HCT116 (cell line): ENCODE measurements around the gene TRIML2. TPM values are rescaled to one million over a fixed set of nuclear protein-coding genes. Genes with fewer than 3 reads are reported as not detected.

ENCODE experiments used
- ATAC-seq: fragments of 200-7000 bp; cut with Tn5 transposase; 2 replicates; pipeline ENCODE4 v1.9.1; 2020; ENCODE audit warnings: mild to moderate bottlenecking, moderate library complexity
- BruUV-seq: library from RNA; stranded (reverse); fragments of 400-500 nt; replicated peaks from 2 replicates; lab custom pipeline; 2021; lab: Mats Ljungman, UMichigan
- CTCF ChIA-PET: fragments of 300-600 bp; sonication (Branson Sonifier 250); formaldehyde crosslinking; loops from one replicate; lab custom pipeline; 2021; ENCODE audit warnings: antibody characterized with exemption; lab: Charles Lee
- POLR2A ChIA-PET: fragments of 300-600, 350-600 bp; sonication (Branson Sonifier 250); formaldehyde crosslinking; loops from one replicate; lab custom pipeline; 2021; ENCODE audit warnings: antibody characterized with exemption; lab: Charles Lee
- RAD21 ChIA-PET, 2 experiments: fragments of 300-600 bp; sonication (Branson Sonifier 250); formaldehyde crosslinking; loops; one replicate each; lab custom pipeline; 2023; ENCODE audit warnings: low total read pairs in 2 of 2; ENCODE audit not compliant: uncharacterized antibody in 2 of 2, unreplicated experiment in 2 of 2, low non-redundant PET in 1 of 2; lab: Charles Lee
- DNase-seq: peaks from one replicate; pipeline ENCODE4 v3.0.0-alpha.2; 2010; ENCODE audit warnings: low read depth, low spot score
- H2AFZ ChIP-seq: fragments of 200-600 bp; shearing (Covaris generic), sonication (generic); 2 replicates; pipeline ENCODE4 v1.6.1; 2017; ENCODE audit warnings: low read depth, mixed run types, mixed read lengths, antibody characterized with exemption, low read length; ENCODE audit not compliant: poor library complexity, severe bottlenecking
- H3K27ac ChIP-seq: 2 replicates; pipeline ENCODE4 v1.5.1; 2012; ENCODE audit warnings: low read depth, low read length
- H3K27me3 ChIP-seq: fragments of 200-600 bp; sonication (generic); 2 replicates; pipeline ENCODE4 v1.6.1; 2016; ENCODE audit warnings: mixed run types, low read length, mixed read lengths; ENCODE audit not compliant: insufficient read depth
- H3K36me3 ChIP-seq, 2 experiments: fragments of 200-500 bp in 1 of 2; fragments of 200-600 bp in 1 of 2; sonication (Bioruptor generic) in 1 of 2; sonication (generic) in 1 of 2; 2 replicates each; pipeline versions ENCODE4 v1.5.1 to v1.6.1; 2014 to 2016; ENCODE audit warnings: low read length in 2 of 2, inconsistent platforms in 1 of 2, mixed read lengths in 1 of 2, mixed run types in 1 of 2; ENCODE audit not compliant: insufficient read depth in 2 of 2, control insufficient read depth in 1 of 2
- H3K4me1 ChIP-seq, 2 experiments: fragments of 200-600 bp in 1 of 2; sonication (generic) in 1 of 2; 2 replicates each; pipeline versions ENCODE4 v1.5.1 to v1.6.1; 2012 to 2017; ENCODE audit warnings: low read length in 2 of 2, inconsistent platforms in 1 of 2, mild to moderate bottlenecking in 1 of 2, mixed read lengths in 1 of 2, mixed run types in 1 of 2, moderate library complexity in 1 of 2; ENCODE audit not compliant: insufficient read depth in 2 of 2, control insufficient read depth in 1 of 2
- H3K4me2 ChIP-seq: fragments of 200-600 bp; sonication (generic); 2 replicates; pipeline ENCODE4 v1.6.1; 2017; ENCODE audit warnings: mixed run types, low read length, mixed read lengths
- H3K4me3 ChIP-seq, 2 experiments: fragments of 200-600 bp in 1 of 2; sonication (generic) in 1 of 2; replicated peaks in 1 of 2; 2 replicates each; pipeline ENCODE4 v1.5.1; 2011 to 2016; ENCODE audit warnings: low read length in 2 of 2, control low read depth in 1 of 2, low read depth in 1 of 2, mild to moderate bottlenecking in 1 of 2, mixed read lengths in 1 of 2, mixed run types in 1 of 2
- H3K79me2 ChIP-seq: fragments of 200-600 bp; sonication (generic); 2 replicates; pipeline ENCODE4 v1.6.1; 2017; ENCODE audit warnings: mild to moderate bottlenecking, mixed run types, low read length, moderate library complexity, mixed read lengths; ENCODE audit not compliant: insufficient read depth
- H3K9ac ChIP-seq: fragments of 200-600 bp; sonication (generic); 2 replicates; pipeline ENCODE4 v1.6.1; 2016; ENCODE audit warnings: low read length, mixed read lengths
- H3K9me2 ChIP-seq: fragments of 200-600 bp; sonication (generic), shearing (Covaris generic); 2 replicates; pipeline ENCODE4 v1.6.1; 2017; ENCODE audit warnings: mixed run types, mild to moderate bottlenecking, moderate library complexity; ENCODE audit not compliant: insufficient read depth
- H3K9me3 ChIP-seq, 2 experiments: fragments of 200-500 bp in 1 of 2; fragments of 200-600 bp in 1 of 2; sonication (Bioruptor generic) in 1 of 2; sonication (generic) in 1 of 2; 2 replicates each; pipeline ENCODE4 v1.6.1; 2014 to 2017; ENCODE audit warnings: low read length in 2 of 2, mixed read lengths in 2 of 2, inconsistent platforms in 1 of 2, low read depth in 1 of 2, mild to moderate bottlenecking in 1 of 2, mixed run types in 1 of 2, moderate library complexity in 1 of 2; ENCODE audit not compliant: control insufficient read depth in 1 of 2, insufficient read depth in 1 of 2
- H4K20me1 ChIP-seq: fragments of 200-600 bp; sonication (generic), shearing (Covaris generic); 2 replicates; pipeline ENCODE4 v1.6.1; 2017; ENCODE audit warnings: mixed run types, mild to moderate bottlenecking, moderate library complexity; ENCODE audit not compliant: insufficient read depth
- ATF3 ChIP-seq: IDR thresholded peaks from 2 replicates; pipeline ENCODE4 v1.6.1; 2012
- CBX3 ChIP-seq: IDR thresholded peaks from 2 replicates; pipeline ENCODE4 v1.6.1; 2012; ENCODE audit warnings: low read depth
- CTCF ChIP-seq, 3 experiments: fragments of 200-600 bp in 1 of 3; sonication (generic) in 1 of 3; IDR thresholded peaks in 2 of 3; conservative IDR thresholded peaks in 1 of 3; 2 replicates each; pipeline ENCODE4 v1.5.1; 2012 to 2017; ENCODE audit warnings: low read depth in 2 of 3, low read length in 2 of 3, antibody characterized with exemption in 1 of 3, borderline replicate concordance in 1 of 3, control low read depth in 1 of 3, mild to moderate bottlenecking in 1 of 3, mixed read lengths in 1 of 3, mixed run types in 1 of 3, moderate library complexity in 1 of 3; ENCODE audit not compliant: insufficient read depth in 1 of 3
- EZH2phosphoT487 ChIP-seq: fragments of 200-600 bp; IDR thresholded peaks from 2 replicates; pipeline ENCODE4 v1.6.1; 2018; ENCODE audit warnings: antibody characterized with exemption, borderline replicate concordance
- FOSL1 ChIP-seq: IDR thresholded peaks from 2 replicates; pipeline ENCODE4 v1.6.1; 2012; ENCODE audit warnings: low read depth
- JUND ChIP-seq: IDR thresholded peaks from 2 replicates; pipeline ENCODE4 v1.6.1; 2012
- MAX ChIP-seq: IDR thresholded peaks from 2 replicates; pipeline ENCODE4 v1.6.1; 2012
- POLR2A ChIP-seq: IDR thresholded peaks from 2 replicates; pipeline ENCODE4 v1.7.0; 2011; ENCODE audit warnings: borderline replicate concordance; ENCODE audit not compliant: insufficient read depth, insufficient read length; ENCODE audit errors: extremely low read depth
- POLR2AphosphoS5 ChIP-seq: IDR thresholded peaks from 2 replicates; pipeline ENCODE4 v1.6.1; 2011; ENCODE audit warnings: mild to moderate bottlenecking, low read depth, low read length, moderate library complexity
- SIN3A ChIP-seq: IDR thresholded peaks from 2 replicates; pipeline ENCODE4 v1.6.1; 2012; ENCODE audit warnings: low read depth
- SP1 ChIP-seq: IDR thresholded peaks from 2 replicates; pipeline ENCODE4 v1.6.1; 2012; ENCODE audit warnings: low read depth
- SRF ChIP-seq: IDR thresholded peaks from 2 replicates; pipeline ENCODE4 v1.6.1; 2012; ENCODE audit warnings: low read depth
- TCF7L2 ChIP-seq: IDR thresholded peaks from 2 replicates; pipeline ENCODE4 v1.7.0; 2011; ENCODE audit warnings: borderline replicate concordance, inconsistent platforms; ENCODE audit not compliant: insufficient read depth, insufficient read length; ENCODE audit errors: extremely low read depth
- YY1 ChIP-seq: IDR thresholded peaks from 2 replicates; pipeline ENCODE4 v1.6.1; 2011; ENCODE audit warnings: low read length, low read depth, moderate library complexity, mild to moderate bottlenecking; ENCODE audit not compliant: insufficient replicate concordance; ENCODE audit errors: extremely low read depth
- ZNF274 ChIP-seq: fragments of 200-500 bp; sonication (Bioruptor generic); IDR thresholded peaks from 2 replicates; pipeline ENCODE4 v1.6.1; 2014; ENCODE audit warnings: mild to moderate bottlenecking, low read depth, low read length, inconsistent platforms
- intact Hi-C: fragments of 100-400 bp; cut with micrococcal nuclease; formaldehyde crosslinking; loops from 2 replicates; pipeline ENCODE4 v1.10.0; 2022
- total RNA-seq: library from RNA; stranded (reverse); gene quantifications from one replicate; pipeline ENCODE4 v1.2.1, GENCODE V29; 2021; ENCODE audit not compliant: unreplicated experiment

TRIML2 gene
- total RNA-seq, 1 experiment from 2014 or later: 6.3 TPM

- H3K9ac ChIP-seq: peak overlapping the region; percentile 35; the same call in 1 of the 2 replicates
- no peaks in the 10 kb centered on the region for H3K79me2 ChIP-seq
- peaks cover 15 to 39% of the 10 kb centered on the region in 2 experiments for H3K4me1 ChIP-seq
- no peaks in the 10 kb centered on the region for H3K9me3 ChIP-seq
- no peaks in the 10 kb centered on the region for H3K36me3 ChIP-seq
- peak overlapping the region in 1 of 2 experiments; percentile 13; a peak in 1 of 4 replicates for H3K4me3 ChIP-seq
- CTCF ChIA-PET: no interaction called here
- H2AFZ ChIP-seq: no peak overlapping the region
- DNase-seq (peak; percentile 86), ATAC-seq (peak; percentile 92)
- intact Hi-C loops: no loop called here
- no peaks in the 10 kb centered on the region for H4K20me1 ChIP-seq
- H3K4me2 ChIP-seq: peak overlapping the region; percentile 58
- POLR2A ChIA-PET: interaction anchor here (1.1 kb wide), 1 partner anchor 18 kb away, joined by 3 read pairs; the partner anchor contains the start of gene TRIML2
- TF ChIP-seq ZNF274: no peak
- peak; percentile 49; the same call in 1 of the 2 replicates for TF ChIP-seq POLR2AphosphoS5
- peak; percentile 92 for TF ChIP-seq CBX3
- TF ChIP-seq CTCF (IDR thresholded peaks at IDR 0.05 in 2 of 3, conservative IDR thresholded peaks at IDR 0.05 in 1 of 3; ENCODE audit: borderline replicate concordance in 1 of 3, insufficient read depth in 1 of 3, low read depth in 2 of 3, low read length in 2 of 3): no peak
- peak; percentile 66 for TF ChIP-seq SIN3A
- TF ChIP-seq YY1: peak; percentile 16
- TF ChIP-seq SP1: peak; percentile 91
- peak; percentile 72; the same call in 1 of the 2 replicates for TF ChIP-seq ATF3
- TF ChIP-seq SRF: peak; percentile 69
- peak; percentile 91 for TF ChIP-seq TCF7L2
- TF ChIP-seq FOSL1: peak; percentile 98
- TF ChIP-seq POLR2A: no peak
- no peak for TF ChIP-seq EZH2phosphoT487
- TF ChIP-seq JUND: peak; percentile 97
- peak; percentile 65 for TF ChIP-seq MAX
- no peaks in the 10 kb centered on the region for H3K9me2 ChIP-seq
- H3K27me3 ChIP-seq: no peaks in the 10 kb centered on the region
- RAD21 ChIA-PET: no interaction called here
- peak overlapping the region; percentile 58 for H3K27ac ChIP-seq
- BruUV-seq: no TSS peak
These were observed 17.9 kb upstream of the TRIML2 start for GRCh38 chr4:188127214-188127874.
